ENCODE measurements around the gene YWHAH.

DNA sequence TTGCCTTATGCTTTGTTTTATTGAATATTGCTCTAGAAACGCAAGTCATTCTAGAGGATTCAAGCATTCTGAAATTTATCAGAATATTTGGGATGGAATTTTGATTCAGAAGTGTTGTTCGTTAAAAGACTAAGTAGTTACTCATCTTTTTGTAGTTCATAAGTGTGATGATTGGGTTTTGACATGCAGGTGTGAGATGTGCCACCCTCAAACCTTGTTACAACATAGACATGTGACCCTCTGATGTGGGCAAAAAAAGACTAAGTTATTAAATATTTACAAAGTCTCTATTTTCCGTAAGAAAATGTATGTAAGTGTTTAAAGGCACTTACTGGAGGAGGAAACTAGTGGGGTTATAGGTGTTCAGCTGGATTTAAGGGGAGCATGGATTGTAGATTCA, 8.9 kb downstream of the YWHAH start:
- TF ChIP-seq, protein P1, sequence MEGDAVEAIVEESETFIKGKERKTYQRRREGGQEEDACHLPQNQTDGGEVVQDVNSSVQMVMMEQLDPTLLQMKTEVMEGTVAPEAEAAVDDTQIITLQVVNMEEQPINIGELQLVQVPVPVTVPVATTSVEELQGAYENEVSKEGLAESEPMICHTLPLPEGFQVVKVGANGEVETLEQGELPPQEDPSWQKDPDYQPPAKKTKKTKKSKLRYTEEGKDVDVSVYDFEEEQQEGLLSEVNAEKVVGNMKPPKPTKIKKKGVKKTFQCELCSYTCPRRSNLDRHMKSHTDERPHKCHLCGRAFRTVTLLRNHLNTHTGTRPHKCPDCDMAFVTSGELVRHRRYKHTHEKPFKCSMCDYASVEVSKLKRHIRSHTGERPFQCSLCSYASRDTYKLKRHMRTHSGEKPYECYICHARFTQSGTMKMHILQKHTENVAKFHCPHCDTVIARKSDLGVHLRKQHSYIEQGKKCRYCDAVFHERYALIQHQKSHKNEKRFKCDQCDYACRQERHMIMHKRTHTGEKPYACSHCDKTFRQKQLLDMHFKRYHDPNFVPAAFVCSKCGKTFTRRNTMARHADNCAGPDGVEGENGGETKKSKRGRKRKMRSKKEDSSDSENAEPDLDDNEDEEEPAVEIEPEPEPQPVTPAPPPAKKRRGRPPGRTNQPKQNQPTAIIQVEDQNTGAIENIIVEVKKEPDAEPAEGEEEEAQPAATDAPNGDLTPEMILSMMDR (conservative IDR thresholded peaks at IDR 0.05) = no peak
- TF ChIP-seq ZFX (IDR thresholded peaks at IDR 0.05) = no peak

Data from C4-2B (cell line).